Measurements from ENCODE around the gene CEP350. TPM values are rescaled to one million over a fixed set of nuclear protein-coding genes. Genes with fewer than 3 reads are reported as not detected.

CEP350 gene
- total RNA-seq, 1 experiment from 2014 or later, result 32.7 TPM

GRCh38 chr1:180084867-180085266 is 130.3 kb downstream of the CEP350 start:
- no peak for DNase-seq (ENCODE audit: low read depth)
- in situ Hi-C loops (cut with HindIII; ENCODE audit: low pct_unique_long_range_greater_than_20kb, low sequenced_read_pairs), result no loop called here

GRCh38 chr1:180085331-180085730 is 130.7 kb downstream of the CEP350 start:
- in situ Hi-C loops (cut with HindIII; ENCODE audit: low pct_unique_long_range_greater_than_20kb, low sequenced_read_pairs), result no loop called here
- no peak for DNase-seq (ENCODE audit: low read depth)

GRCh38 chr1:180092931-180093650 is 138.5 kb downstream of the CEP350 start:
- no peak for DNase-seq (ENCODE audit: low read depth)
- in situ Hi-C loops (cut with HindIII; ENCODE audit: low pct_unique_long_range_greater_than_20kb, low sequenced_read_pairs), result no loop called here

GRCh38 chr1:180094705-180095295 is 140.2 kb downstream of the CEP350 start:
- no peak for DNase-seq (ENCODE audit: low read depth)
- in situ Hi-C loops (cut with HindIII; ENCODE audit: low pct_unique_long_range_greater_than_20kb, low sequenced_read_pairs), result no loop called here

GRCh38 chr1:180096584-180097325 is 142.1 kb downstream of the CEP350 start:
- in situ Hi-C loops (cut with HindIII; ENCODE audit: low pct_unique_long_range_greater_than_20kb, low sequenced_read_pairs), result no loop called here
- no peak for DNase-seq (ENCODE audit: low read depth)

- no peak for DNase-seq (ENCODE audit: low read depth)
- in situ Hi-C loops (cut with HindIII; ENCODE audit: low pct_unique_long_range_greater_than_20kb, low sequenced_read_pairs), result no loop called here
Observed at GRCh38 chr1:180097326-180097605, 142.7 kb downstream of the CEP350 start.

- DNase-seq (ENCODE audit: low read depth), result no peak
- in situ Hi-C loops (cut with HindIII; ENCODE audit: low pct_unique_long_range_greater_than_20kb, low sequenced_read_pairs), result no loop called here
Observed at GRCh38 chr1:180101411-180101810, 146.8 kb downstream of the CEP350 start.

- in situ Hi-C loops (cut with HindIII; ENCODE audit: low pct_unique_long_range_greater_than_20kb, low sequenced_read_pairs), result no loop called here
- no peak for DNase-seq (ENCODE audit: low read depth)
Observed at GRCh38 chr1:180103819-180104218, 149.2 kb downstream of the CEP350 start.

- in situ Hi-C loops (cut with HindIII; ENCODE audit: low pct_unique_long_range_greater_than_20kb, low sequenced_read_pairs), result no loop called here
- no peak for DNase-seq (ENCODE audit: low read depth)
Observed at GRCh38 chr1:180112091-180112490, 157.5 kb downstream of the CEP350 start.

GRCh38 chr1:180112984-180113647 is 158.5 kb downstream of the CEP350 start:
- in situ Hi-C loops (cut with HindIII; ENCODE audit: low pct_unique_long_range_greater_than_20kb, low sequenced_read_pairs), result no loop called here
- DNase-seq (ENCODE audit: low read depth), result no peak

- in situ Hi-C loops (cut with HindIII; ENCODE audit: low pct_unique_long_range_greater_than_20kb, low sequenced_read_pairs), result no loop called here
Observed at GRCh38 chr1:180114396-180114945, 159.9 kb downstream of the CEP350 start.

GRCh38 chr1:180116964-180117763 is 162.6 kb downstream of the CEP350 start:
- in situ Hi-C loops (cut with HindIII; ENCODE audit: low pct_unique_long_range_greater_than_20kb, low sequenced_read_pairs), result no loop called here
- peak; percentile 83 for DNase-seq (ENCODE audit: low read depth)

More at GRCh38 chr1:180114396-180114945, 159.9 kb downstream of the CEP350 start:
- DNase-seq (ENCODE audit: low read depth), result no peak

GRCh38 chr1:180117764-180118116 is 163.1 kb downstream of the CEP350 start:
- in situ Hi-C loops (cut with HindIII; ENCODE audit: low pct_unique_long_range_greater_than_20kb, low sequenced_read_pairs), result no loop called here

GRCh38 chr1:180119837-180120236 is 165.2 kb downstream of the CEP350 start:
- in situ Hi-C loops (cut with HindIII; ENCODE audit: low pct_unique_long_range_greater_than_20kb, low sequenced_read_pairs), result no loop called here
- no peak for DNase-seq (ENCODE audit: low read depth)

More at GRCh38 chr1:180117764-180118116, 163.1 kb downstream of the CEP350 start:
- no peak for DNase-seq (ENCODE audit: low read depth)

GRCh38 chr1:180123463-180123936 is 168.9 kb downstream of the CEP350 start:
- in situ Hi-C loops (cut with HindIII; ENCODE audit: low pct_unique_long_range_greater_than_20kb, low sequenced_read_pairs), result no loop called here
- no peak for DNase-seq (ENCODE audit: low read depth)

- no peak for DNase-seq (ENCODE audit: low read depth)
Observed at GRCh38 chr1:180130651-180131050, 176.0 kb downstream of the CEP350 start.

GRCh38 chr1:180131510-180131909 is 176.9 kb downstream of the CEP350 start:
- in situ Hi-C loops (cut with HindIII; ENCODE audit: low pct_unique_long_range_greater_than_20kb, low sequenced_read_pairs), result no loop called here
- no peak for DNase-seq (ENCODE audit: low read depth)

More at GRCh38 chr1:180130651-180131050, 176.0 kb downstream of the CEP350 start:
- in situ Hi-C loops (cut with HindIII; ENCODE audit: low pct_unique_long_range_greater_than_20kb, low sequenced_read_pairs), result no loop called here

GRCh38 chr1:180133193-180133592 is 178.6 kb downstream of the CEP350 start:
- in situ Hi-C loops (cut with HindIII; ENCODE audit: low pct_unique_long_range_greater_than_20kb, low sequenced_read_pairs), result no loop called here

More at GRCh38 chr1:180133193-180133592, 178.6 kb downstream of the CEP350 start:
- DNase-seq (ENCODE audit: low read depth), result no peak
